Astrocyte (in vitro differentiated cells and primary cell): Measurements from ENCODE around the gene EIF4EBP2.

Experiments
- EZH2 ChIP-seq: IDR thresholded peaks from 2 replicates; pipeline ENCODE4 v1.6.1; 2012; ENCODE audit warnings: mild to moderate bottlenecking, low read length, inconsistent platforms; ENCODE audit not compliant: insufficient read depth
- TF ChIP-seq, protein P1 (sequence below): IDR thresholded peaks from 2 replicates; pipeline ENCODE4 v1.5.1; 2011; ENCODE audit warnings: low read depth, mild to moderate bottlenecking, inconsistent platforms, low read length, moderate library complexity; ENCODE audit not compliant: insufficient read depth

DNA sequence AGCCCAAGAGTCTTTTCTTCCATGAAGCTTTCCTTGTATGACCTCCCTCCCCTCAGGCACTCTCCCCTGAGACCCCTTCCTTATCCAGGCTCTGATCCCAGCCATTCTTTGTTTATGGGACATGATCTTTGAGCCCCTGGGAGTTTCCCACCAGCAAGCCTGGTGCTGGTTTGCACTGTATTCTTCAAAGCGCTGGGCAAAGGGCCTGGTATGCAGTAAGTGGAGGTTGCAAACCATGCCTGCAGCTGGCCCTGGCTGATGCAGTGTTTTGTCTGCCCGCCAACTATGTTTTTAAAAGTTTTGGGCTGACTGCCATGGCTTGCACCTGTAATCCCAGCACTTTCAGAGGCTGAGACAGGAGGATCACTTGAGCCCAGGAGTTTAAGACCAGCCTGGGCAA lies 44.3 kb downstream of the EIF4EBP2 start:
- TF ChIP-seq, protein P1, sequence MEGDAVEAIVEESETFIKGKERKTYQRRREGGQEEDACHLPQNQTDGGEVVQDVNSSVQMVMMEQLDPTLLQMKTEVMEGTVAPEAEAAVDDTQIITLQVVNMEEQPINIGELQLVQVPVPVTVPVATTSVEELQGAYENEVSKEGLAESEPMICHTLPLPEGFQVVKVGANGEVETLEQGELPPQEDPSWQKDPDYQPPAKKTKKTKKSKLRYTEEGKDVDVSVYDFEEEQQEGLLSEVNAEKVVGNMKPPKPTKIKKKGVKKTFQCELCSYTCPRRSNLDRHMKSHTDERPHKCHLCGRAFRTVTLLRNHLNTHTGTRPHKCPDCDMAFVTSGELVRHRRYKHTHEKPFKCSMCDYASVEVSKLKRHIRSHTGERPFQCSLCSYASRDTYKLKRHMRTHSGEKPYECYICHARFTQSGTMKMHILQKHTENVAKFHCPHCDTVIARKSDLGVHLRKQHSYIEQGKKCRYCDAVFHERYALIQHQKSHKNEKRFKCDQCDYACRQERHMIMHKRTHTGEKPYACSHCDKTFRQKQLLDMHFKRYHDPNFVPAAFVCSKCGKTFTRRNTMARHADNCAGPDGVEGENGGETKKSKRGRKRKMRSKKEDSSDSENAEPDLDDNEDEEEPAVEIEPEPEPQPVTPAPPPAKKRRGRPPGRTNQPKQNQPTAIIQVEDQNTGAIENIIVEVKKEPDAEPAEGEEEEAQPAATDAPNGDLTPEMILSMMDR: no peak
- no peak for TF ChIP-seq EZH2
